Liver (tissue), 9 donors: ENCODE data around the gene JMJD1C. TPM values are rescaled to one million over a fixed set of nuclear protein-coding genes. Genes with fewer than 3 reads are reported as not detected.
A peak's percentile ranks its signal among the peaks of the same experiment; 100 is the strongest.

ENCODE experiments used
- DNase-seq: peaks from one replicate; pipeline ENCODE4 v3.0.0-alpha.2; 2017; ENCODE audit warnings: low spot score
- H3K27ac ChIP-seq, 2 donors: one replicate each; pipeline ENCODE4 v1.7.0; 2013; ENCODE audit warnings: inconsistent platforms in 2 of 2, low read length in 2 of 2, control low read depth in 1 of 2, low read depth in 1 of 2, mild to moderate bottlenecking in 1 of 2
- H3K27me3 ChIP-seq, 4 donors: one replicate each; pipeline versions ENCODE4 v1.6.1 to v1.7.0; 2013; ENCODE audit warnings: low read length in 3 of 4, inconsistent platforms in 1 of 4, mild to moderate bottlenecking in 1 of 4, moderate library complexity in 1 of 4; ENCODE audit not compliant: control insufficient read depth in 4 of 4, insufficient read depth in 4 of 4
- H3K36me3 ChIP-seq, 4 donors: one replicate each; pipeline versions ENCODE4 v1.6.1 to v1.7.0; 2013; ENCODE audit warnings: low read length in 3 of 4, mild to moderate bottlenecking in 3 of 4, low read depth in 1 of 4, moderate library complexity in 1 of 4; ENCODE audit not compliant: control insufficient read depth in 4 of 4, insufficient read depth in 3 of 4
- H3K4me1 ChIP-seq, 4 donors: one replicate each; pipeline versions ENCODE4 v1.6.1 to v1.7.0; 2013; ENCODE audit warnings: low read length in 3 of 4, mild to moderate bottlenecking in 3 of 4, moderate library complexity in 1 of 4; ENCODE audit not compliant: control insufficient read depth in 4 of 4, insufficient read depth in 4 of 4
- H3K4me3 ChIP-seq, 3 donors: one replicate each; pipeline versions ENCODE4 v1.6.1 to v1.7.0; 2013; ENCODE audit warnings: low read length in 3 of 3, control low read depth in 1 of 3, low read depth in 1 of 3, mild to moderate bottlenecking in 1 of 3
- H3K9ac ChIP-seq, 2 donors: one replicate each; pipeline ENCODE4 v1.7.0; 2013; ENCODE audit warnings: low read length in 2 of 2, mild to moderate bottlenecking in 2 of 2, moderate library complexity in 2 of 2, control low read depth in 1 of 2, low read depth in 1 of 2
- H3K9me3 ChIP-seq, 4 donors: one replicate each; pipeline versions ENCODE4 v1.6.1 to v1.7.0; 2013; ENCODE audit warnings: low read length in 3 of 4; ENCODE audit not compliant: control insufficient read depth in 4 of 4
- EGR1 ChIP-seq, 2 donors: IDR thresholded peaks; 2 replicates each; pipeline ENCODE4 v1.6.1; 2016 to 2018; ENCODE audit warnings: antibody characterized with exemption in 2 of 2, low read depth in 2 of 2
- FOXA2 ChIP-seq: IDR thresholded peaks from 2 replicates; pipeline ENCODE4 v1.6.1; 2016; ENCODE audit warnings: antibody characterized with exemption
- GABPA ChIP-seq, 2 donors: IDR thresholded peaks in 1 of 2; conservative IDR thresholded peaks in 1 of 2; 2 replicates each; pipeline ENCODE4 v1.6.1; 2016; ENCODE audit warnings: antibody characterized with exemption in 2 of 2, mild to moderate bottlenecking in 1 of 2, moderate library complexity in 1 of 2
- HNF4A ChIP-seq, 2 donors: conservative IDR thresholded peaks; 2 replicates each; pipeline ENCODE4 v1.6.1; 2016; ENCODE audit warnings: antibody characterized with exemption in 2 of 2, mild to moderate bottlenecking in 2 of 2
- HNF4G ChIP-seq: IDR thresholded peaks from 2 replicates; pipeline ENCODE4 v1.6.1; 2016; ENCODE audit warnings: antibody characterized with exemption
- JUND ChIP-seq, 2 donors: IDR thresholded peaks; 2 replicates each; pipeline ENCODE4 v1.6.1; 2016; ENCODE audit warnings: antibody characterized with exemption in 2 of 2
- NR2F2 ChIP-seq: IDR thresholded peaks from 2 replicates; pipeline ENCODE4 v1.6.1; 2016; ENCODE audit warnings: antibody characterized with exemption
- RAD21 ChIP-seq, 2 donors: IDR thresholded peaks; 2 replicates each; pipeline ENCODE4 v1.6.1; 2016; ENCODE audit warnings: antibody characterized with exemption in 2 of 2, mild to moderate bottlenecking in 2 of 2
- SP1 ChIP-seq: IDR thresholded peaks from 2 replicates; pipeline ENCODE4 v1.6.1; 2018; ENCODE audit warnings: antibody characterized with exemption, mild to moderate bottlenecking
- TAF1 ChIP-seq: conservative IDR thresholded peaks from 2 replicates; pipeline ENCODE4 v1.6.1; 2016; ENCODE audit warnings: antibody characterized with exemption, mild to moderate bottlenecking
- YY1 ChIP-seq: IDR thresholded peaks from 2 replicates; pipeline ENCODE4 v1.6.1; 2016; ENCODE audit warnings: antibody characterized with exemption, mild to moderate bottlenecking
- WGBS: extraction: QIAGEN DNeasy Blood & Tissue Kit; methylation state at CpG from one replicate; pipeline ENCODE4 v1.1.7; 2013; 5-methylcytosine and 5-hydroxymethylcytosine counted together
- polyA plus RNA-seq, 2 donors: library from polyadenylated mRNA; stranded (reverse) in 1 of 2; unstranded in 1 of 2; fragments of 200-250 nt in 1 of 2; fragments of >200 nt in 1 of 2; fragmentation: Nextera tagmentation in 1 of 2; extraction: Ambion mirVana in 1 of 2; gene quantifications; one replicate each; pipeline versions ENCODE4 v1.2.1 to v1.2.3, GENCODE V29; 2013 to 2015
- total RNA-seq, 2 donors: library from RNA; depleted of rRNA; stranded (reverse); fragments of >200 nt; gene quantifications; one replicate each; pipeline ENCODE4 v1.2.3, GENCODE V29; 2014
- TF ChIP-seq, protein P1 (sequence below): IDR thresholded peaks from 2 replicates; pipeline ENCODE4 v1.6.1; 2016; ENCODE audit warnings: antibody characterized with exemption, mild to moderate bottlenecking
- TF ChIP-seq, protein P2 (sequence below): IDR thresholded peaks from 2 replicates; pipeline ENCODE4 v1.6.1; 2016; ENCODE audit warnings: antibody characterized with exemption
- TF ChIP-seq, protein P3 (sequence below): fragments of 150-350 bp; IDR thresholded peaks from 2 replicates; pipeline ENCODE4 v1.5.1; 2017; ENCODE audit warnings: improper control_type of control experiment, low read depth, low read length; ENCODE audit not compliant: missing input control
- TF ChIP-seq, protein P4 (sequence below): IDR thresholded peaks from 2 replicates; pipeline ENCODE4 v1.6.1; 2016; ENCODE audit warnings: antibody characterized with exemption
- donor health status: healthy.
- donor health status: healthy.
- donor health status: healthy.
- donor health status: healthy.
- donor health status: healthy.

JMJD1C gene
- total and polyA plus RNA-seq, 4 donors: 11.0 to 93.1 (median 56.0) TPM

DNA sequence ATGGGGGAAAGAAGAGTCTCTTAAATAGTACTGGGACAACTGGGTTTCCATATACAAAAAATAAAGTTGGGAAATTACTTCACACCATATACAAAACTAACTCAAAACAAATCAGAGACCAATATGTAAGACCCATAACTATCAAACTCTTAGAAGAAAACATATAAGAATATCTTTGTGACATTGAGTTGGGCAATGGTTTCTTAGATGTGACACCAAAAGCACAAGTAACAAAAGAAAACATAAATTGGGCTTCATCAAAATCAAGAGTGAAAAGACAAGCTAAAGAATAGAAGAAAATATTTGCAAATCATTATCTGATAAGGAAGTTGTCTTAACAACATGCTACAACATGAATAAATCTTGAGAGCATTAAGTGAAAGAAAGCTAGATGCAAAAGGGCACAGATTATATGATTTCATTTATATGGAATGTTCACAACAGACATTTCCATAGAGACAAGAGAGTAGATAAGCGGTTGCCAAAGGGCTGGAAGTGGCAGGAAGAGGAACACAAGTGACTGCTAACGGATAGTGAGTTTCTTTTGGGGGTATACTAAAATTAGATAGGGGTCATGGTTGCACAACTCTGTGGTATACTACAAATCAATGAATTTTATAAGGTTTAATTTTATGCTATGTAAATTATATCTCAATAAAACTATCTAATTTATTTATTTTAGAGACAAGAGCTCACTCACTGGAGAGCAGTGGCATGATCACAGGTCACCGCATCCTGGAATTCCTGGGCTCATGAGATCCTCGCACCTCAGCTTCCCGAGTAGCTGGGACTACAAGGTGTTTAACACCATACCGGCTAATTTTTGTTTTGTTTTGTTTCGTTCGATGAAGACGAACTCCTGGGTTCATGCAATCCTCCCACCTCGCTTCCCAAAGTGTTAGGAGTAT is 35.4 kb downstream of the JMJD1C start:
- Histone ChIP-seq H3K9ac (no peak overlapping the region), H3K27ac (no peak overlapping the region), H3K27me3 (no peaks in the 10 kb centered on the region), H3K36me3 (no peaks in the 10 kb centered on the region), H3K4me1 (peaks cover 0 to 19% (median 5%) of the 10 kb centered on the region in 4 donors), H3K9me3 (no peaks in the 10 kb centered on the region), H3K4me3 (no peak overlapping the region)
- TF ChIP-seq NR2F2 (peak; percentile 44), HNF4A (conservative IDR thresholded peaks at IDR 0.05) (no peak)
- 79% methylated on average over 10 of the region's 10 CpGs for WGBS
- no peak for DNase-seq

DNA sequence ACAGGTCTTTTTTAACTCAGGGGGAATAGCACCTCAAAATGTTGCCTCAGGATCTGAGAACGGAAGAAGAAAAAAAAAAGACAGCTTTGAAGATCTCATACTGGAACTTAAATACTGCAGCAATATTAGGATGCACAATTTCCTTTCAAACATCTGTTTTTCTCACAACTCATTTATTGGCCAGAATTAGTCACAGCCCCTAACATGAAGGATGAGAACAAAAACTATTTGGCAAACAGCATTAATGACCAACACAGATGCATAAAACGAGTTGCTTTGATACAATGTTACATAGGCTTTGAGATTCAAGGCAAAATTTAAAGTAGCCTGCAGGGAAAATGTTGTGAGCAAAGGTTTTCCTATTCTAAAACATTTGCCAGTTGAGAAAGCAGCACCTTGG is 36.5 kb downstream of the JMJD1C start:
- DNase-seq: no peak
- Histone ChIP-seq H3K4me3 (no peak overlapping the region), H3K27me3 (no peaks in the 10 kb centered on the region), H3K9ac (no peak overlapping the region), H3K4me1 (peaks cover 0 to 10% (median 1%) of the 10 kb centered on the region in 4 donors), H3K9me3 (no peaks in the 10 kb centered on the region), H3K36me3 (no peaks in the 10 kb centered on the region), H3K27ac (no peak overlapping the region)
- WGBS: 77% methylated on average over 2 of the region's 2 CpGs
- TF ChIP-seq HNF4G: no peak
- TF ChIP-seq, protein P1, sequence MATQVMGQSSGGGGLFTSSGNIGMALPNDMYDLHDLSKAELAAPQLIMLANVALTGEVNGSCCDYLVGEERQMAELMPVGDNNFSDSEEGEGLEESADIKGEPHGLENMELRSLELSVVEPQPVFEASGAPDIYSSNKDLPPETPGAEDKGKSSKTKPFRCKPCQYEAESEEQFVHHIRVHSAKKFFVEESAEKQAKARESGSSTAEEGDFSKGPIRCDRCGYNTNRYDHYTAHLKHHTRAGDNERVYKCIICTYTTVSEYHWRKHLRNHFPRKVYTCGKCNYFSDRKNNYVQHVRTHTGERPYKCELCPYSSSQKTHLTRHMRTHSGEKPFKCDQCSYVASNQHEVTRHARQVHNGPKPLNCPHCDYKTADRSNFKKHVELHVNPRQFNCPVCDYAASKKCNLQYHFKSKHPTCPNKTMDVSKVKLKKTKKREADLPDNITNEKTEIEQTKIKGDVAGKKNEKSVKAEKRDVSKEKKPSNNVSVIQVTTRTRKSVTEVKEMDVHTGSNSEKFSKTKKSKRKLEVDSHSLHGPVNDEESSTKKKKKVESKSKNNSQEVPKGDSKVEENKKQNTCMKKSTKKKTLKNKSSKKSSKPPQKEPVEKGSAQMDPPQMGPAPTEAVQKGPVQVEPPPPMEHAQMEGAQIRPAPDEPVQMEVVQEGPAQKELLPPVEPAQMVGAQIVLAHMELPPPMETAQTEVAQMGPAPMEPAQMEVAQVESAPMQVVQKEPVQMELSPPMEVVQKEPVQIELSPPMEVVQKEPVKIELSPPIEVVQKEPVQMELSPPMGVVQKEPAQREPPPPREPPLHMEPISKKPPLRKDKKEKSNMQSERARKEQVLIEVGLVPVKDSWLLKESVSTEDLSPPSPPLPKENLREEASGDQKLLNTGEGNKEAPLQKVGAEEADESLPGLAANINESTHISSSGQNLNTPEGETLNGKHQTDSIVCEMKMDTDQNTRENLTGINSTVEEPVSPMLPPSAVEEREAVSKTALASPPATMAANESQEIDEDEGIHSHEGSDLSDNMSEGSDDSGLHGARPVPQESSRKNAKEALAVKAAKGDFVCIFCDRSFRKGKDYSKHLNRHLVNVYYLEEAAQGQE: no peak
- no peak for TF ChIP-seq SP1
- TF ChIP-seq, protein P2, sequence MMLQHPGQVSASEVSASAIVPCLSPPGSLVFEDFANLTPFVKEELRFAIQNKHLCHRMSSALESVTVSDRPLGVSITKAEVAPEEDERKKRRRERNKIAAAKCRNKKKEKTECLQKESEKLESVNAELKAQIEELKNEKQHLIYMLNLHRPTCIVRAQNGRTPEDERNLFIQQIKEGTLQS: no peak
- no peak for TF ChIP-seq YY1
- no peak for TF ChIP-seq EGR1 (IDR thresholded peaks at IDR 0.05; ENCODE audit: low read depth in 2 of 2)
- TF ChIP-seq FOXA2: no peak
- no peak for TF ChIP-seq GABPA (IDR thresholded peaks at IDR 0.05 in 1 of 2, conservative IDR thresholded peaks at IDR 0.05 in 1 of 2)
- TF ChIP-seq, protein P3, sequence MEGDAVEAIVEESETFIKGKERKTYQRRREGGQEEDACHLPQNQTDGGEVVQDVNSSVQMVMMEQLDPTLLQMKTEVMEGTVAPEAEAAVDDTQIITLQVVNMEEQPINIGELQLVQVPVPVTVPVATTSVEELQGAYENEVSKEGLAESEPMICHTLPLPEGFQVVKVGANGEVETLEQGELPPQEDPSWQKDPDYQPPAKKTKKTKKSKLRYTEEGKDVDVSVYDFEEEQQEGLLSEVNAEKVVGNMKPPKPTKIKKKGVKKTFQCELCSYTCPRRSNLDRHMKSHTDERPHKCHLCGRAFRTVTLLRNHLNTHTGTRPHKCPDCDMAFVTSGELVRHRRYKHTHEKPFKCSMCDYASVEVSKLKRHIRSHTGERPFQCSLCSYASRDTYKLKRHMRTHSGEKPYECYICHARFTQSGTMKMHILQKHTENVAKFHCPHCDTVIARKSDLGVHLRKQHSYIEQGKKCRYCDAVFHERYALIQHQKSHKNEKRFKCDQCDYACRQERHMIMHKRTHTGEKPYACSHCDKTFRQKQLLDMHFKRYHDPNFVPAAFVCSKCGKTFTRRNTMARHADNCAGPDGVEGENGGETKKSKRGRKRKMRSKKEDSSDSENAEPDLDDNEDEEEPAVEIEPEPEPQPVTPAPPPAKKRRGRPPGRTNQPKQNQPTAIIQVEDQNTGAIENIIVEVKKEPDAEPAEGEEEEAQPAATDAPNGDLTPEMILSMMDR: no peak
- TF ChIP-seq, protein P4, sequence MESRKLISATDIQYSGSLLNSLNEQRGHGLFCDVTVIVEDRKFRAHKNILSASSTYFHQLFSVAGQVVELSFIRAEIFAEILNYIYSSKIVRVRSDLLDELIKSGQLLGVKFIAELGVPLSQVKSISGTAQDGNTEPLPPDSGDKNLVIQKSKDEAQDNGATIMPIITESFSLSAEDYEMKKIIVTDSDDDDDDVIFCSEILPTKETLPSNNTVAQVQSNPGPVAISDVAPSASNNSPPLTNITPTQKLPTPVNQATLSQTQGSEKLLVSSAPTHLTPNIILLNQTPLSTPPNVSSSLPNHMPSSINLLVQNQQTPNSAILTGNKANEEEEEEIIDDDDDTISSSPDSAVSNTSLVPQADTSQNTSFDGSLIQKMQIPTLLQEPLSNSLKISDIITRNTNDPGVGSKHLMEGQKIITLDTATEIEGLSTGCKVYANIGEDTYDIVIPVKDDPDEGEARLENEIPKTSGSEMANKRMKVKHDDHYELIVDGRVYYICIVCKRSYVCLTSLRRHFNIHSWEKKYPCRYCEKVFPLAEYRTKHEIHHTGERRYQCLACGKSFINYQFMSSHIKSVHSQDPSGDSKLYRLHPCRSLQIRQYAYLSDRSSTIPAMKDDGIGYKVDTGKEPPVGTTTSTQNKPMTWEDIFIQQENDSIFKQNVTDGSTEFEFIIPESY: no peak
- TF ChIP-seq RAD21 (IDR thresholded peaks at IDR 0.05): no peak
- TF ChIP-seq TAF1: no peak
- TF ChIP-seq NR2F2: no peak
- no peak for TF ChIP-seq JUND (IDR thresholded peaks at IDR 0.05)
- TF ChIP-seq HNF4A (conservative IDR thresholded peaks at IDR 0.05): no peak
